Fibroblast of pulmonary artery (primary cell): ENCODE data around the gene POLR3K.

ENCODE experiments used
- DNase-seq: peaks from one replicate; pipeline ENCODE4 v3.0.0-alpha.2; 2010; ENCODE audit warnings: low read depth
- H3K4me3 ChIP-seq: replicated peaks from 2 replicates; pipeline ENCODE4 v1.5.1; 2011; ENCODE audit warnings: low read depth, mild to moderate bottlenecking, control low read depth, low read length, moderate library complexity
- CTCF ChIP-seq: IDR thresholded peaks from 2 replicates; pipeline ENCODE4 v1.5.1; 2011; ENCODE audit warnings: mild to moderate bottlenecking, control low read depth, low read length, inconsistent platforms; ENCODE audit errors: missing control alignments

Gene POLR3K

GRCh38 chr16:9903-10665 lies 43.3 kb downstream of the POLR3K start:
- no peak for TF ChIP-seq CTCF
- DNase-seq: peak; percentile 14
- peak overlapping the region; percentile 38 for H3K4me3 ChIP-seq
